Stimulated activated CD4-positive, alpha-beta T cell treated with anti-CD3 and anti-CD28 coated beads, Interleukin-15, amount 100 ng/mL, for 48 hours (primary cell): ENCODE results near the gene PRR29.
A peak's percentile ranks its signal among the peaks of the same experiment; 100 is the strongest.
"Not testable (repeated sequence)": the region's sequence is repeated elsewhere in the genome, so short reads cannot be mapped to it uniquely, and the experiment has no call there.

ENCODE experiments used
- DNase-seq, 2 donors: peaks; one replicate each; pipeline ENCODE4 v3.0.0-alpha.2; 2020; ENCODE audit warnings: low read depth in 2 of 2

The PRR29 gene

DNA sequence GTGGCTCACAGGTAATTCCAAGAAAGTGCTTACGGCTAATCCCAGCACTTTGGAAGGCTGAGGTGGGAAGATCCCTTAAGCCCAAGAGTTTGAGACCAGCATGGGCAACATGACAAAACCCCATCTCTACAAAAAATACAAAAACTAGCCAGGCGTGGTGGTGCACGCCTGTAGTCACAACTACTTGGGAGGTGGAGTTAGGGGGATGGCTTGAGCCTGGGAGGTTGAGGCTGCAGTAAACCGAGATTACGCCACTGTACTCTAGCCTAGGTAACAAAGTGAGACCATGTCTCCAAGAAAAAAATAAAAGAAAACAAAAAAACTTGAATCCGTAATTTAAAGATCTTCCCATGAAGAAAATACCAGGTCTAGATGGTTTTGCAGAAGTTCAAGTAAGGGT is 17.3 kb downstream of the PRR29 start:
- no peak for DNase-seq

GRCh38 chr17:64016231-64016784 is 18.2 kb downstream of the PRR29 start:
- no peak for DNase-seq

GRCh38 chr17:64016974-64017373 is 18.8 kb downstream of the PRR29 start:
- DNase-seq = no peak

DNA sequence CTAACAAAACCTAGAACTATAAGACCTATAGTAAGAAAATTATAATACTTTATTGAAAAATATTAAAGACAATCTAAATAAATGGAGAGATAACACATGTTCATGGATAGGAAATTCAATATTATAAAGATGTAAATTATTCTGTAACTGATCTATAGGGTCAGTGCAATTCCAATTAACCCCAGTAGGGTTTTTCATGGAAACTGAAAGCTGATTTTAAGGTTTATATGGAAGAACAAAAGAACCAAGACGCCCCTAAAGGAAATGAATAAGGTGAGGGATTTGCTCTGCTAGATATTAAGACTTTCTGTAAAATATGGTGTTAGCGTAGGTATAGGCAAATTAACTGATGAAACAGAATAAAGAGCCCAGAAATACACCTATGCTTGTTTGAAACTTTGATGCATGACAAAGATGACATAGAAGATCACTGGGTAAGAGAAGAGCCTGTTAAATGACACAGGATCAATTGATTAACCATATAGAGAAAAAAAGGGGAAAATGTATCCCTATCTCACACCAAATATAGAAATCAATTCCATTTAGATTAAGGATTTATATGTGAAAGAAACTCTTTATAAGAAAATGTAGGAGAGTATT is 19.3 kb downstream of the PRR29 start:
- no peak for DNase-seq

GRCh38 chr17:64019551-64019961 is 21.4 kb downstream of the PRR29 start:
- DNase-seq = not testable (repeated sequence)

DNA sequence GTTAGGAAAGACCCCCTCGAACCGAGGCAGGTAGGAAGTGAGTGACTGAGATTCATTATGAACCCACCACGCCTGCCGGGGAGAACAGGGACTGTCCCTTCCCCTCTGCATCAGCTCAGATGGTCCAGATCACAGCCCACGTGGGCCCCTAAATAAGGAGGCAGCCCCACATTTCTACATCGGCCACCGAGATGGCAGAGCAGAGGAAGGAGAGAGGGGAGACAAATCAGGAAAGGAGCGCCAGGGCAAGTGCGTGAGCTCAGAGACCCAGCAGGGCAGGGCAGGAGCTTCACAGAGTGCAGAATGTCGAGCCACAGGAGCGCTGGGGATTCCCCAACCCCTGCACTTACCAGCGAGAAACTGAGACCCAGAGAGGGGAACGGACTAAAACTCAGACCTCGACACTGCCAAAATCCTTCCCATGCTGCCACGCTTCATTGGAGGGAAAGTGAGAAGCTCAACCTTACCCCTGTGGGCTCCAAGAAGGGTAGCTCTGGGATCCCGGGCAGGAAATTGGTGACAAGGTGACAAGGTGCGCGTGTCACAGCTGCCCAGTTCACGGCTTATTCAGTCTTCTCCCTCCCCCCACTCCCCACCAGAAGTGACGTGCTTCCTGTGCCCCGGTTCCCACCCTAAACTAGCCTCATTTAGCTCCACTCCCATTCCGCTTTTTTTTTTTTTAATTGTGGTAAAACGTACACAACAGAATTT is 22.1 kb downstream of the PRR29 start, which contains the start of gene ICAM2:
TSS of gene ICAM2 (minus strand) at position 578 of the 711 bp plus-strand sequence. CDS start 13,942 bp downstream, outside the sequence.
- DNase-seq = peak; percentile 80 to 81

- no peak for DNase-seq
Measured at GRCh38 chr17:64022611-64023063, 24.5 kb downstream of the PRR29 start.

DNA sequence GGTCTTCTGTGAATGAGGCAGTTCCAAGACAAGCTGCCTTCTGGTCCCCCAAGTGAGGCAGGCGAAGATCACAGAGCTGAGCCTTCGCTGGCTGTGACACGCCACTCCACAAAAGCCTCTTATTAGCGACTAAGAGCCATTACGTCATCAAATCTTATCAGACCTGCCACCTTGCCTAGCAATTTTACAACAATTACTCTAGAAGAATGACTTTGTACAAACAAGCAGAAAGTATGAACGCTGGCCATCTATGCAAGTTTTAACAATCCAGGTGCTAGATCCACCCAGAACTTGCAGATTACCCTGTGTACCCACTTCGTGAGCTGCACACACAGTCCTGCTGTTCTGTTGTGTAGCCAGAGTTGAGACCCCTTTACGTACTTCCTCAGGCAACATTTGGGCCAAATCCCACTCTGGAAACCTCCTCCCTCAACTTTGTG is 26.1 kb downstream of the PRR29 start:
- no peak for DNase-seq

DNA sequence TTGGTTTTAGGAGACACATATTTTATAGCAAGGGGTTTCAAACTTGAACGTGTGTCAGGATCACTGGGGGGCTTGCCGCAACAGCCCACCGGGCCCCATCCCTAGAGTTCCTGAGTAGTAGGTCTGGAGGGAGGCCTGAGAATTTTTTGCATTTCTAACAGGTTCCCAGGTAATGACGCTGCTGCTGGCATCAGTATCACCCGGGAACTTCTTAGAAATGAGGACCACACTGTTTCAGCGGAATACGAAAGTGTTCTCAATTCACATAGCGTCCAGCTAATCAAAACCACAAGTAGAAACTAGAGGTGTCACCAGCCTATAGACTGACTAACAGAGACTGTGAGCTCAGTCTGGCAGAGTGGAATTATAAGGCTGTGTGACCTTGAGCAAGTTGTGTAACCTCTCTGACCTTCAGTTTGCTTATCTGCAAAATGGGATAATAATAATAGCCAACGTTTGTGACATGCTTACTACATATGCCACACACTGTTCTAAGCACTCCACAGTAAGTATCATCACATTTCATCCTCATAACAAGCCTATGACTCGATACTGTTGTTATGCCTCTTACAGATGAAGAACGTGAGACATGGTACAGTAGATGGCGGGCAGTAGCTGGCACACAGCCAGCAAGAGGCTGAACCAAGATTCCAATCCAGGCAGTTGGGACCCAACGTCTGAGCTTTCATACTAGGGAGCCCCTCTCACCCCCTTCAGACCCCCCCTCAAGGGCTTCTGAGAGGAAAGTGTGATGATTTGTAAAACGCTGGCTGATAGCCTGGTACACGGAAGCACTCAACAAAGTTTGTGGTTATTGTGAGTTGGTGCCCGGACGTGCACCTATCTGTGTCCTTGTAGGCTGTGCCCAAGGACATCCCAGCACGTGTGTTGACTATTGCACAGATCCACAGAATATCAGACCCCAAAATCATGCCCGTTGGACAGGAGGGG is 26.9 kb downstream of the PRR29 start:
- DNase-seq = peak in 1 of 2 donors; percentile 30

DNA sequence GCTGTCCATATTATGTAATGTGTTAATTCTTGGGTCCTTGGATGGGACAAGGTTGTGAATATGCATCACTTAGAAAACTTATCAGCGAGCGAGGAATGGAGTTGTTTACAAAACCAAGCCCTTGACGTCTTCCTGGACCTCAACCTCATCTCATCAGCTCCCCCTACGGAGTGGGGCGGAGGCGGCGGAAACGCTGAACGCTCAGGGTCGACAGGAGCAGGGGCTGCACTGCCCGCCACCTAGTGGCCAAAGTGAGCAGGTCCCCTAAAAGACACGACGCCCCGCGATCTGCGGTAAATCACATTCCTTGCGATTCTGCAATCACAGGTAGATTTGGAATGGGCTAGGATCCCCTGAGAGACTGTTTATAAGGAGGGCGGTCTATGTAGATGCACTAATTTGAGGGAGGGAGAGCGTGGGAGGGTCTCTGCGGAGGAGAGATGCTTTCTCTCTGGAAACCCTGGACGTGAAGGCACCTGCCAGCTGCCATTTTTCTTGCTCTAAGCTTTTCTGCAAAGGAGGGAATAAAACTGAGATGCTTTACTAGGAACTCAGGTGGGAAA is 27.7 kb downstream of the PRR29 start:
- peak; percentile 85 to 86 for DNase-seq

DNA sequence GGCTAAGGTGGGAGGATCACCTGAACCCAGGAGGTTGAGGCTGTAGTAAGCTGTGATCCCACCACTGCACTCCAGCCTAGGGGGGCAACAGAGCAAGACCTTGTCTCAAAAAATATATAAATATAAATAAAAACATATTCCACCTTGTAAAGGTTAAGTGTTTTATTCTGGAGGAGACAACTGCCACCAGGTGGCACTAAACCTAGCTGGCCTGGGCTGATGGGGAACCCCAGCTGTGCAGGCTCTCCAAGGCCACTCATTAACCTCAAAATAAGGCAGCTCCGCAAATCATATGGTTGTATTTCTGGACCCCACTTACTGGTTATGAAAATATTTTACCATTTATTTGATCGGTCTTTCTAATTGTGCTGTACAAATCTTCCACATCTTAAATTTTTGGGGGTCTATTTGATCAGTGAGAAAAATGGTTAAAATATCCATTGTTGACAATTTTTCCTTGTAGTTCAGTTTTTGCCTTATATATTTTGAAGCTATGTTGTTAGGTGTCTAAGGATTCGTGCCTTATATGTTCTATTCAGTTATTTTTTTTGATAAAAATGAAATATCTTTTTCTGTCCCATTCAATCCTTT is 30.8 kb downstream of the PRR29 start:
- peak; percentile 54 to 70 for DNase-seq

GRCh38 chr17:64032081-64032480 is 33.9 kb downstream of the PRR29 start:
- no peak for DNase-seq

DNA sequence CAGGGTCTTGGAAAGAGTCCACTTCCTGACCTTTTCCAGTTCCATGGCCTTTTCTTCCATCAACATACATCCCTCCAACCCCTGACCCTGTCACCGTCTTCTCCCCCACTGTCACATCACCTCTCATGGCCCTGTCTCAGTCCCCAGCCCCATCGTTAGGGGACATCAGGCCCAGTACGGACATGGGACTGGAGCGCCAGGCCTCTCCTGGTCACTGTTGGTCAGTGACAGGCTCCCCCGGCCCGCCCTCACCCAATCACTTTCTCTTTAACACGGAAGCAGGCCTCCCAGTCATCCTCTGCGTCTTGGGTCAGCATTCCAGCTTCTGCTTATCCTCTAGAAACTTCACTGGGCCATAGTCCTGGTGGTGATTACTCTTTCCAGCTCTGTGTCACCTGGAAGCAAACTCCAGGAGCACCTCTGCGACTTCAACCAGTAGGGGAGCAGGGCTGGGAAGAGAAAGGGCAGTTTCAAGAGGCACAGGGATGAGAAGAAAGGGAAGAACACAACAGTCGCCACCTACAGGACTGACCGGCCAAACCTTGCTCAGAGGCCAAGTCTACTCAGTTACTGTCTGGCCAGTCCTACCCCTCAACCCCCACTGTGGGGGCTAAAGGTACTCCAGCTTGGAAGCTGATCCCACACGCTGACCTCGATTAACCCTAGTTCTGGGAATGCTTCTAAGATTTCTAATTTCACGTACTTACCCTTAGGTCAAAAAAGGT is 38.2 kb downstream of the PRR29 start:
- DNase-seq = no peak

DNA sequence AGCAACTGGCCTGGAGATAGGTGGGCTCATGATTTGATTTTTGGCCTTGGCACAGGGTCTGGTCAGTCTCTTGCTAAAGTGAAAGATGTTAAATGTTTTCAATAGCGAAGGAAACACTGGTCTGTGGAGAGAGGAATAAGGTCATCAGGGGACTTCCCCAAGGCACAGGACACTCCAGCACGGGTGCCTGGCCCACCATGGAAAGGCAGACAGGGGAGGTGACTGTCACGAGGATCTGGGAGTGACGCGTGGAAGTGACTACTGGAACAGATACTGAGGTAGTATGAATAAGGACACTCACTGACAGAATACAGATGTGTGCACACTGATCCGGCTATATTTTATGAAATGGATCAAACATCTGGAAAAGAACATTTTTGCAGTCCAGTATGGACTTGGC is 39.0 kb downstream of the PRR29 start:
- no peak for DNase-seq

DNA sequence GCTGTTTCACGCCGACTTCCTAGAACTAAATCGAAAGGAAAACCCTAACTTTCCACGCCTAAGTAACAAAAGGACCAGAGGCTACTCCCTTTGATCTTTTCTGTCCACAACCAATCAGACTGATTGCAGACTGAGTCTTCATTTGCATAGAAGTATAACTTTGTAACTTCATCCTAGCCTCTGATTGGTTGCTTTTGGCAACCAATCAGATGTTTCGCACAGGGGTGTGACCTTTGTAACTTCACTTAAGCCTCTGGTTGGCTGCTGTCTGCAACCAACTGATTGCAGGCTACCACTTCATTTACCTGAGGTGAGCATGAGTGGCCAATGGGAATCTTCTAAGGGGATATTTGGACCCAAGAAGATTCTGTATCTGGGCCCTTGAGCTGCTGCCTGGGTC is 39.7 kb downstream of the PRR29 start:
- DNase-seq = no peak

GRCh38 chr17:64038331-64039105 is 40.4 kb downstream of the PRR29 start:
- DNase-seq = no peak

DNA sequence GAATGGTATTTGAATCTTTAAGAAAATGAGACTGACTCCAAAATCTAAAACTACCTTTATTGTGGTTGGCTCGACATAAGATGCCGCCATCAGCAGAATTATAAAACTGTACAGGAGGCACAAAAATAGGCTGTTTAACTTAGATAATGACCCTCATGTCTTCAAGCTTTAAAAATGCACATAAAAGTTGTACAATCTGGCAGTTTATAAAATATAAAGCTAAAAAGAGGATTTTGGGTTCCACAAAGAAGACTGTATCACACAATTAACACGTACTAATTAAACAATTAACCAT is 40.9 kb downstream of the PRR29 start:
- DNase-seq = no peak

DNA sequence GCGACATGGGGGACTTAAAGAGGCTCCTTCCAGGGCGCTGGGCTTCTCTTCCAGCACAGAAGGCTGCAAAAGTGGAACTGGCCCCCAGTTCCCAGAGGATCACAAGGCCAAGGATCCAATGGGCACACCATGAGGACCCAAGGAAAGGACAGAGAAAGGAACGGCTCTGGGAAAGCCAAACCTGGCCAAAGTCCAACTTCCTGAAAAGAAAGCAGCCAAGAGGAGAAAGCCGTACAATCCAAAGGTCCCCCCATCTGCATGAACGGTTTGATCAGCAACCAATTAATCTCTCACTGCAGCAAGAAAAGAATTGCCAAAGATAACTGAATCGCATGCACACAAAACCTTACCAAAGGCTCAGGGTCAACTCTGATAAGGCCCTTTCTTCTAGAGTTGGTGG is 42.1 kb downstream of the PRR29 start:
- no peak for DNase-seq

DNA sequence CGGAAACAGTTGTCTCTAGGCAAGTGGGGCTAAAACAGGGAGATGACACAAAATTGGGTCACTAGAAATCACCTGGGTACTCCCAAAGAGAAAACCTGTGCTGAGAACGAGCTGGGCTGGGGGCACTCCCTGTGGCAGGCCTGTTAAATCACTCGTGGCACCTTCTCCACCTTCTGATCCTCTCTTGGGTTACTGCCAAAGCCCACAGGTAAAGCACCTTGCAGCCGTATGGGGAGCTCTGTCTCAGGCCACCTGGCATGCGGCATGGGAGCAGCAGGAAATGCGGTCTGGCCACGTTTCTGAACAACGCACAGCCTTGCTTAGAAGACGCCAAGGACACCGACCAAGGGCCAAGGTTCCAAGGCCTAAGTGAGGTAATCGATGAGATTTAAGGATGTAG is 43.8 kb downstream of the PRR29 start:
- DNase-seq = no peak
